HepG2 (cell line): ENCODE measurements around the gene HSDL2. TPM values are rescaled to one million over a fixed set of nuclear protein-coding genes. Genes with fewer than 3 reads are reported as not detected.

Source experiments
- BORCS8-MEF2B ChIP-seq: sonication (generic); formaldehyde crosslinking; IDR thresholded peaks from 2 replicates; pipeline ENCODE4 v1.8.0; 2022; ENCODE audit warnings: mild to moderate bottlenecking, missing genetic modification reagents
- CBX5 ChIP-seq: sonication (generic); formaldehyde crosslinking; IDR thresholded peaks from 2 replicates; pipeline ENCODE4 v1.4.0; 2020; ENCODE audit warnings: missing genetic modification reagents, borderline replicate concordance
- ZNF816 ChIP-seq: sonication (generic); formaldehyde crosslinking; IDR thresholded peaks from 2 replicates; pipeline ENCODE4 v1.8.0; 2022; ENCODE audit warnings: missing genetic modification reagents, mild to moderate bottlenecking, borderline replicate concordance
- polyA plus RNA-seq, 8 experiments: library from polyadenylated mRNA; depleted of rRNA in 3 of 8; stranded (reverse) in 7 of 8; unstranded in 1 of 8; fragments of >200 nt; fragmentation: Illumina TruSeq in 4 of 8; extraction: Trizol in 4 of 8; gene quantifications; 2 replicates each; pipeline versions ENCODE4 v1.2.1 to v1.2.3, GENCODE V29; 2011 to 2016; ENCODE audit warnings: low read depth in 4 of 8, missing spikeins in 1 of 8, mixed read lengths in 1 of 8; ENCODE audit not compliant: insufficient read depth in 1 of 8
- total RNA-seq, 5 experiments: library from RNA; depleted of rRNA; stranded (reverse); fragments of >200 nt; fragmentation: Illumina TruSeq; extraction: Trizol; gene quantifications; 2 replicates each; pipeline ENCODE4 v1.2.3, GENCODE V29; 2016; ENCODE audit warnings: low read depth in 1 of 5
- TF ChIP-seq, protein P1 (sequence below): sonication (generic); formaldehyde crosslinking; IDR thresholded peaks from 2 replicates; pipeline ENCODE4; 2020; ENCODE audit warnings: missing genetic modification reagents, mild to moderate bottlenecking, borderline replicate concordance
- TF ChIP-seq, protein P2 (sequence below), 2 experiments: sonication (generic) in 1 of 2; formaldehyde crosslinking in 1 of 2; IDR thresholded peaks; 2 replicates each; pipeline versions ENCODE4 v1.6.1 to v1.9.0; 2014 to 2022; ENCODE audit warnings: antibody characterized with exemption in 1 of 2, borderline replicate concordance in 1 of 2, inconsistent platforms in 1 of 2, low read depth in 1 of 2, missing genetic modification reagents in 1 of 2
- TF ChIP-seq, protein P3 (sequence below): sonication (generic); formaldehyde crosslinking; IDR thresholded peaks from 2 replicates; pipeline ENCODE4 v1.4.0; 2020; ENCODE audit warnings: missing genetic modification reagents

Gene HSDL2
- total and polyA plus RNA-seq, 2 of the 13 experiments (the other 11 are each of a cell fraction or from before 2014, with no cell fraction given): 55.3 to 80.2 TPM

DNA sequence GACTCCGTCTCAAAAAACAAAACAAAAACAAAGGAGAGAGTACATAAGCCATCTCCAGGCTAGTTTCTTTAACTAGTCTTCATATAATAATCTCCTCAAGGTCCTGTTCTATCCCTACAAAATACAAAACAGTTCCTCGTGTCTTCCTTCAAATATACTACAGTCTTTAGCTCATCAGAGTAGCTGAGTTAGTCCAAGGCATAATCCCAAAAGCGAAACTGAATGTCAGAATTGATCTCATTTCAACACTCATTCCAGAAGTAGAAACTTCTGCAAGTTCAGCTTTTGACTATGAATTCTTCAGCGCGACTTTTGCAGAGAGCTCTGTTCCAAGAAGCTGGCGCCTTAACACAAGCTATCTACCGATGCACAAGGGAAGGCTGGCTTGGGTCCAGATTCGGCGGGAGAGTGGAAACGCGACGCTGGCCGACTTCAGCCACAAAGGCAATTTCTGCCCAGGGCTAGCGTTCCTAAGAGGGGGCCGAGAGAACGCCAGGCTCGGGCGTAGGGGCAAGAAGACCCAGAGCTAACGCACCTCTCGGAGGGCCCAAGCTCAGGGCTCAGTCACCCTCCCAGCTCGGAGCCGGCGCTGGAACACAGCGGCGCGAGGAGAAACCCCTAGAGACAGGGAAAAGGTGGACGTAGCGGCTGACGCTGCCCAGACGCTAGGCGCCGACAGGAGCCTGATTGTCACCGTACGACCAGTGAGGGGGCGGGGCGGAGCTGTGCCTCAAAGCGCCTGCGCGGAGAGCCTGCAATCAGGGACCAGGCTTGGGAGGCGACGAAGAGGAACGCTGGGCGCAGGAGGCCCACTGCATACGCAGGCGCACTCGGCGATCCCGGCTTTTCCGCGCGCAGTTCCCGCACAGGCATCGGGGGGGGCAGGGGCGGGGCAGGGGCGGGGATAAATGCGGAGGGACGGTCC lies 469 bp upstream of the HSDL2 start (continued):
- TF ChIP-seq, protein P1, sequence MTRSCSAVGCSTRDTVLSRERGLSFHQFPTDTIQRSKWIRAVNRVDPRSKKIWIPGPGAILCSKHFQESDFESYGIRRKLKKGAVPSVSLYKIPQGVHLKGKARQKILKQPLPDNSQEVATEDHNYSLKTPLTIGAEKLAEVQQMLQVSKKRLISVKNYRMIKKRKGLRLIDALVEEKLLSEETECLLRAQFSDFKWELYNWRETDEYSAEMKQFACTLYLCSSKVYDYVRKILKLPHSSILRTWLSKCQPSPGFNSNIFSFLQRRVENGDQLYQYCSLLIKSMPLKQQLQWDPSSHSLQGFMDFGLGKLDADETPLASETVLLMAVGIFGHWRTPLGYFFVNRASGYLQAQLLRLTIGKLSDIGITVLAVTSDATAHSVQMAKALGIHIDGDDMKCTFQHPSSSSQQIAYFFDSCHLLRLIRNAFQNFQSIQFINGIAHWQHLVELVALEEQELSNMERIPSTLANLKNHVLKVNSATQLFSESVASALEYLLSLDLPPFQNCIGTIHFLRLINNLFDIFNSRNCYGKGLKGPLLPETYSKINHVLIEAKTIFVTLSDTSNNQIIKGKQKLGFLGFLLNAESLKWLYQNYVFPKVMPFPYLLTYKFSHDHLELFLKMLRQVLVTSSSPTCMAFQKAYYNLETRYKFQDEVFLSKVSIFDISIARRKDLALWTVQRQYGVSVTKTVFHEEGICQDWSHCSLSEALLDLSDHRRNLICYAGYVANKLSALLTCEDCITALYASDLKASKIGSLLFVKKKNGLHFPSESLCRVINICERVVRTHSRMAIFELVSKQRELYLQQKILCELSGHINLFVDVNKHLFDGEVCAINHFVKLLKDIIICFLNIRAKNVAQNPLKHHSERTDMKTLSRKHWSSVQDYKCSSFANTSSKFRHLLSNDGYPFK (CRISPR knock-in tag): peak; percentile 20; the same call in 1 of the 2 replicates
- TF ChIP-seq, protein P2, sequence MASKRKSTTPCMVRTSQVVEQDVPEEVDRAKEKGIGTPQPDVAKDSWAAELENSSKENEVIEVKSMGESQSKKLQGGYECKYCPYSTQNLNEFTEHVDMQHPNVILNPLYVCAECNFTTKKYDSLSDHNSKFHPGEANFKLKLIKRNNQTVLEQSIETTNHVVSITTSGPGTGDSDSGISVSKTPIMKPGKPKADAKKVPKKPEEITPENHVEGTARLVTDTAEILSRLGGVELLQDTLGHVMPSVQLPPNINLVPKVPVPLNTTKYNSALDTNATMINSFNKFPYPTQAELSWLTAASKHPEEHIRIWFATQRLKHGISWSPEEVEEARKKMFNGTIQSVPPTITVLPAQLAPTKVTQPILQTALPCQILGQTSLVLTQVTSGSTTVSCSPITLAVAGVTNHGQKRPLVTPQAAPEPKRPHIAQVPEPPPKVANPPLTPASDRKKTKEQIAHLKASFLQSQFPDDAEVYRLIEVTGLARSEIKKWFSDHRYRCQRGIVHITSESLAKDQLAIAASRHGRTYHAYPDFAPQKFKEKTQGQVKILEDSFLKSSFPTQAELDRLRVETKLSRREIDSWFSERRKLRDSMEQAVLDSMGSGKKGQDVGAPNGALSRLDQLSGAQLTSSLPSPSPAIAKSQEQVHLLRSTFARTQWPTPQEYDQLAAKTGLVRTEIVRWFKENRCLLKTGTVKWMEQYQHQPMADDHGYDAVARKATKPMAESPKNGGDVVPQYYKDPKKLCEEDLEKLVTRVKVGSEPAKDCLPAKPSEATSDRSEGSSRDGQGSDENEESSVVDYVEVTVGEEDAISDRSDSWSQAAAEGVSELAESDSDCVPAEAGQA (IDR thresholded peaks at IDR 0.05; ENCODE audit: low read depth): peak; percentile 18; the same call in 1 of the 2 replicates
- TF ChIP-seq, protein P2 (CRISPR knock-in tag; IDR thresholded peaks at IDR 0.05; ENCODE audit: borderline replicate concordance): no peak
- TF ChIP-seq, protein P3, sequence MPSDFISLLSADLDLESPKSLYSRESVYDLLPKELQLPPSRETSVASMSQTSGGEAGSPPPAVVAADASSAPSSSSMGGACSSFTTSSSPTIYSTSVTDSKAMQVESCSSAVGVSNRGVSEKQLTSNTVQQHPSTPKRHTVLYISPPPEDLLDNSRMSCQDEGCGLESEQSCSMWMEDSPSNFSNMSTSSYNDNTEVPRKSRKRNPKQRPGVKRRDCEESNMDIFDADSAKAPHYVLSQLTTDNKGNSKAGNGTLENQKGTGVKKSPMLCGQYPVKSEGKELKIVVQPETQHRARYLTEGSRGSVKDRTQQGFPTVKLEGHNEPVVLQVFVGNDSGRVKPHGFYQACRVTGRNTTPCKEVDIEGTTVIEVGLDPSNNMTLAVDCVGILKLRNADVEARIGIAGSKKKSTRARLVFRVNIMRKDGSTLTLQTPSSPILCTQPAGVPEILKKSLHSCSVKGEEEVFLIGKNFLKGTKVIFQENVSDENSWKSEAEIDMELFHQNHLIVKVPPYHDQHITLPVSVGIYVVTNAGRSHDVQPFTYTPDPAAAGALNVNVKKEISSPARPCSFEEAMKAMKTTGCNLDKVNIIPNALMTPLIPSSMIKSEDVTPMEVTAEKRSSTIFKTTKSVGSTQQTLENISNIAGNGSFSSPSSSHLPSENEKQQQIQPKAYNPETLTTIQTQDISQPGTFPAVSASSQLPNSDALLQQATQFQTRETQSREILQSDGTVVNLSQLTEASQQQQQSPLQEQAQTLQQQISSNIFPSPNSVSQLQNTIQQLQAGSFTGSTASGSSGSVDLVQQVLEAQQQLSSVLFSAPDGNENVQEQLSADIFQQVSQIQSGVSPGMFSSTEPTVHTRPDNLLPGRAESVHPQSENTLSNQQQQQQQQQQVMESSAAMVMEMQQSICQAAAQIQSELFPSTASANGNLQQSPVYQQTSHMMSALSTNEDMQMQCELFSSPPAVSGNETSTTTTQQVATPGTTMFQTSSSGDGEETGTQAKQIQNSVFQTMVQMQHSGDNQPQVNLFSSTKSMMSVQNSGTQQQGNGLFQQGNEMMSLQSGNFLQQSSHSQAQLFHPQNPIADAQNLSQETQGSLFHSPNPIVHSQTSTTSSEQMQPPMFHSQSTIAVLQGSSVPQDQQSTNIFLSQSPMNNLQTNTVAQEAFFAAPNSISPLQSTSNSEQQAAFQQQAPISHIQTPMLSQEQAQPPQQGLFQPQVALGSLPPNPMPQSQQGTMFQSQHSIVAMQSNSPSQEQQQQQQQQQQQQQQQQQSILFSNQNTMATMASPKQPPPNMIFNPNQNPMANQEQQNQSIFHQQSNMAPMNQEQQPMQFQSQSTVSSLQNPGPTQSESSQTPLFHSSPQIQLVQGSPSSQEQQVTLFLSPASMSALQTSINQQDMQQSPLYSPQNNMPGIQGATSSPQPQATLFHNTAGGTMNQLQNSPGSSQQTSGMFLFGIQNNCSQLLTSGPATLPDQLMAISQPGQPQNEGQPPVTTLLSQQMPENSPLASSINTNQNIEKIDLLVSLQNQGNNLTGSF (CRISPR knock-in tag): peak; percentile 85; the same call in 1 of the 2 replicates
- TF ChIP-seq ZNF816 (CRISPR knock-in tag) (peak; percentile 86; the same call in 1 of the 2 replicates), CBX5 (CRISPR knock-in tag) (peak; percentile 38; the same call in 1 of the 2 replicates), BORCS8-MEF2B (CRISPR knock-in tag) (peak; percentile 50; the same call in 1 of the 2 replicates)
